AG04450 (cell line): ENCODE data around the gene GZMH. TPM values are rescaled to one million over a fixed set of nuclear protein-coding genes. Genes with fewer than 3 reads are reported as not detected.
"Not testable (repeated sequence)": the region's sequence is repeated elsewhere in the genome, so short reads cannot be mapped to it uniquely, and the experiment has no call there.

Source experiments
- CTCF ChIA-PET: fragments of 300-600, 350-600 bp; formaldehyde crosslinking; extraction: SDS; loops from one replicate; lab custom pipeline; 2022; ENCODE audit warnings: antibody characterized with exemption, inconsistent platforms; lab: Charles Lee
- POLR2A ChIA-PET: fragments of 350-600 bp; formaldehyde crosslinking; extraction: SDS; loops from one replicate; lab custom pipeline; 2021; ENCODE audit warnings: antibody characterized with exemption, inconsistent platforms; lab: Yijun Ruan, JAX
- DNase-seq: peaks from one replicate; pipeline ENCODE4 v3.0.0-alpha.2; 2011; ENCODE audit warnings: low read depth, low spot score
- H3K27ac ChIP-seq: one replicate; pipeline ENCODE4 v1.5.1; 2012; ENCODE audit warnings: low read depth, low read length, control low read depth
- H3K27me3 ChIP-seq: one replicate; pipeline ENCODE4 v1.6.0; 2012; ENCODE audit warnings: low read length; ENCODE audit not compliant: control insufficient read depth, insufficient read depth
- H3K4me3 ChIP-seq: 2 replicates; pipeline ENCODE4 v1.5.1; 2011; ENCODE audit warnings: mild to moderate bottlenecking, low read depth, low read length, control low read depth
- H3K9me3 ChIP-seq: 2 replicates; pipeline ENCODE4 v1.5.1; 2012; ENCODE audit warnings: low read length; ENCODE audit not compliant: control insufficient read depth, insufficient read depth
- polyA plus RNA-seq: library from polyadenylated mRNA; depleted of rRNA; stranded (reverse); fragments of >200 nt; gene quantifications from 2 replicates; pipeline ENCODE4 v1.2.3, GENCODE V29; 2011
- TF ChIP-seq, protein P1 (sequence below): IDR thresholded peaks from 2 replicates; pipeline ENCODE4 v1.5.1; 2011; ENCODE audit warnings: low read depth, low read length, control low read depth, inconsistent platforms

The GZMH gene
- polyA plus RNA-seq, 1 experiment: not detected

DNA sequence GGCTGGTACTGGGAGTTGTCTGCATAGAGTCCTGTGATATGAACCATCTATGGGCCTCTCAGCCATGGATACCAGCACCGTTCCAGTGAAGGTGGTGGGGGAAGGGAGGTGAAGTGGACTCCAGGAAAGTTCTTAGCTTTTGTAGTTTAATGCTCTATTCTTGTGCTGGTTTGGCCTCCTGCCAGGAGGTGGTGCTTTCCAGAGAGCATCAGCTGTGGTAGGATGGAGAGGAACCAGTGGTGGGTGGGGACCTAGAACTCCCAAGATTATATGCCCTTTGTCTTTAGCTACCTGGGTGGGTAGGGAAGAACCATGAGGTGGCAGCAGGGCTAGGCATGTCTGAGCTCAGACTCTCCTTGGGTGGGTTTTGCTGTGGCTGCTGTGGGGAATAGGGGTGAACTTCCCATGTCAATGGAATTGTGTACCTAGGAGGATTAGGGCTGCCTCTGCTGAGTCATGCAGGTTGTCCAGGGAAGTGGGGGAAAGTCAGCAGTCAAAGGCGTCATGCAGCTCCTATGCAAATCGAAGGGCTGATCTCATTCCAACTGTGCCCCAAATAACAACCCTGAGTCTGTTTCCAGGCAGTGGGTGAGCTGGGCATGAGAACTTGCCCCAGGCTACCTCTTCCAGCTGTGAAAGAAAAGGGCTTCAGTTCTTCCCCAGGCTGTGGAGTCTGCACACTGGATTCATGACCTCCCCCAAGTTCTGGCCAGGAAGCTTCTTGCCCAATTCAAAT is 14.2 kb downstream of the GZMH start:
- no peak overlapping the region for H3K27ac ChIP-seq
- no peaks in the 10 kb centered on the region for H3K27me3 ChIP-seq
- no peak for DNase-seq
- ChIA-PET CTCF (no interaction called here), POLR2A (no interaction called here)
- TF ChIP-seq, protein P1, sequence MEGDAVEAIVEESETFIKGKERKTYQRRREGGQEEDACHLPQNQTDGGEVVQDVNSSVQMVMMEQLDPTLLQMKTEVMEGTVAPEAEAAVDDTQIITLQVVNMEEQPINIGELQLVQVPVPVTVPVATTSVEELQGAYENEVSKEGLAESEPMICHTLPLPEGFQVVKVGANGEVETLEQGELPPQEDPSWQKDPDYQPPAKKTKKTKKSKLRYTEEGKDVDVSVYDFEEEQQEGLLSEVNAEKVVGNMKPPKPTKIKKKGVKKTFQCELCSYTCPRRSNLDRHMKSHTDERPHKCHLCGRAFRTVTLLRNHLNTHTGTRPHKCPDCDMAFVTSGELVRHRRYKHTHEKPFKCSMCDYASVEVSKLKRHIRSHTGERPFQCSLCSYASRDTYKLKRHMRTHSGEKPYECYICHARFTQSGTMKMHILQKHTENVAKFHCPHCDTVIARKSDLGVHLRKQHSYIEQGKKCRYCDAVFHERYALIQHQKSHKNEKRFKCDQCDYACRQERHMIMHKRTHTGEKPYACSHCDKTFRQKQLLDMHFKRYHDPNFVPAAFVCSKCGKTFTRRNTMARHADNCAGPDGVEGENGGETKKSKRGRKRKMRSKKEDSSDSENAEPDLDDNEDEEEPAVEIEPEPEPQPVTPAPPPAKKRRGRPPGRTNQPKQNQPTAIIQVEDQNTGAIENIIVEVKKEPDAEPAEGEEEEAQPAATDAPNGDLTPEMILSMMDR: no peak
- peaks cover 4% of the 10 kb centered on the region; the same call in 1 of the 2 replicates for H3K9me3 ChIP-seq
- H3K4me3 ChIP-seq: no peak overlapping the region

DNA sequence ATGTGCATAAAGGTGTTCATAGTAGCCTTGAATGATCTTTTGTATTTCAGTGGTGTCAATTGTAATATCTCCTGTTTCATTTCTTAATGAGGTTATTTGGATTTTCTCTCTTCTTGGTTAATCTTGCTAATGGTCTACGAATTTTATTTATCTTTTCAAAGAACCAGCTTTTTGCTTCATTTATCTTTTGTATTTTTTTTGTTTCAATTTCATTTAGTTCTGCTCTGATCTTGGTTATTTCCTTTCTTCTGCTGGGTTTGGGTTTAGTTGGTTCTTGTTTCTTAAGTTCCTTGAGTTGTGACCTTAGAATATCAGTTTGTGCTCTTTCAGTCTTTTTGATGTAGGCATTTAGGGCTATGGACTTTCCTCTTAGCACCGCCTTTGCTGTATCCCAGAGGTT is 18.5 kb downstream of the GZMH start:
- H3K27me3 ChIP-seq, DNase-seq, POLR2A ChIA-PET, H3K27ac ChIP-seq, H3K9me3 ChIP-seq, H3K4me3 ChIP-seq, CTCF ChIA-PET: not testable (repeated sequence)

DNA sequence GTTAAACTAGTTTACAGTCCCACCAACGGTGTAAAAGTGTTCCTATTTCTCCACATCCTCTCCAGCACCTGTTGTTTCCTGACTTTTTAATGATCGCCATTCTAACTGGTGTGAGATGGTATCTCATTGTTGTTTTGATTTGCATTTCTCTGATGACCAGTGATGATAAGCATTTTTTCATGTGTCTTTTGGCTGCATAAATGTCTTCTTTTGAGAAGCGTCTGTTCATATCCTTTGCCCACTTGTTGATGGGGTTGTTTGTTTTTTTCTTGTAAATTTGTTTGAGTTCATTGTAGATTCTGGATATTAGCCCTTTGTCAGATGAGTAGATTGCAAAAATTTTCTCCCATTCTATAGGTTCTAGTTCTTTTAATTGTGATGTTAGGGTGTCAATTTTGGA is 25.1 kb downstream of the GZMH start:
- POLR2A ChIA-PET, H3K27ac ChIP-seq, H3K27me3 ChIP-seq, CTCF ChIA-PET, H3K9me3 ChIP-seq, H3K4me3 ChIP-seq, DNase-seq: not testable (repeated sequence)

DNA sequence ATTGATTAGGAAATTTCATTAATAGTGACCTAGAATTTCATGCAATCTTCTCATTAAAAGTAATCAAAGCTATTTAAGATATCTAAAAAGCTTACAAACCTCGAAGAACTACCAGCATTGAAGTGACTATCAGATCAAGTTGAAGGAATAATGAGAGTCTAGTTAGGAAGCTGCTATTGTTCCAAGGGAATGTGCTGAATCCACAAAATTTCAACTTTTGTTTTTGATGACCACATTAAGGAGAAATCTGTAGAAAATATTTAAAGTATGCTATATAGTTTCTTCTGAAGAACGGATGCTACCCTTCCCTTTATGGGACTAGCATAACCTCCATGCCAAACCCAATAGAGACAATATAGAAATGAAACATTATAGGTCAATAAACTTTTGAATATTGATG is 30.9 kb downstream of the GZMH start:
- no peak for DNase-seq
- Histone ChIP-seq H3K9me3 (peaks cover 9% of the 10 kb centered on the region; the same call in 1 of the 2 replicates), H3K27ac (no peak overlapping the region), H3K27me3 (no peaks in the 10 kb centered on the region), H3K4me3 (no peak overlapping the region)
- POLR2A ChIA-PET: no interaction called here
- CTCF ChIA-PET: no interaction called here
- TF ChIP-seq, protein P1: no peak

DNA sequence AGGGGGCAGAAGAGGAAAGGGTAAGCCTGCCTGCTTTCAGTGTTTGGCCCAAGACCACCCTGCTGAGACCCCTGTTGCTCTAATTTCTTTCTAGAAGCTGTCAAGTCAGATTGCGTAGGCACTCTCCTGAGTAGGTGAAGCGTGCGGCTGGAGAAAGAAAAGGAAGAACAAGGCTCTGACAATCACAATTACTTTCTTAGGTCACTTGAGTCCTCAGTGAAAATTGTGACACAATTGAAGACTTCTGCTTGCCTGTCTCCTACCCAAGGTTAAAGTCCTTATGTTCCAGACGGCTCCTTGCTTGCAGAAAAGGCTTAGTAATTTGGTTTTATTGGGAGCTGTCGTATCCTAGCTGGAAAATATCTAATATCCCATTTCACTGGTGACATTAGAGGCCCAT is 32.7 kb downstream of the GZMH start:
- TF ChIP-seq, protein P1: no peak
- no peak overlapping the region for H3K4me3 ChIP-seq
- H3K27ac ChIP-seq: no peak overlapping the region
- ChIA-PET CTCF (no interaction called here), POLR2A (no interaction called here)
- peaks cover 9% of the 10 kb centered on the region; the same call in 1 of the 2 replicates for H3K9me3 ChIP-seq
- H3K27me3 ChIP-seq: no peaks in the 10 kb centered on the region
- no peak for DNase-seq

DNA sequence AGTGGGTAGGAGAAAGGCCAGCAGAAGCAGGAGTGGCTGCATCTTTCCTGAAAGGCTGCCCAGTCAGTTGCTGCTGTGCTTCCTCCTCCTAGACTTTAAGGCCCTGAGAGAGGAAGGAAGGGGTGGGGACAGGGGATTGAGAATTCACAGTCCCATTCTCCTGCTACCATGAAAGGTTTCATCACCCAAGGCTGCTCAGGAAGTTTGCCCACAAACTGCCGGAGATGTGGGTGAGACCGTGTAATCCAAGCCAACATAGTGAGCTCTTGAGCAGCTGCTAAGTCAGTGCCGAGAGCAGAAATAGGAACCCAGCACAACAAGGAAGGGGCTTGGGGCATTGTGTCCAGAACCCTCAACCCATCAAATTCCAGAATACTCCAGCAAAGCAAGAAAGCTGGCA is 33.3 kb downstream of the GZMH start, which contains the start of gene CTSG:
Gene CTSG (minus strand): TSS at position 69 of the 400 bp plus-strand sequence. CDS start 27 bp downstream, at position 42.
- no peak for DNase-seq
- TF ChIP-seq, protein P1: no peak
- POLR2A ChIA-PET: no interaction called here

More for the DNA sequence above, 33.3 kb downstream of the GZMH start, which contains the start of gene CTSG:
- Histone ChIP-seq H3K9me3 (peaks cover 9% of the 10 kb centered on the region; the same call in 1 of the 2 replicates), H3K27ac (no peak within 1 kb of the TSS), H3K4me3 (no peak within 1 kb of the TSS), H3K27me3 (no peaks in the 10 kb centered on the region)
- CTCF ChIA-PET: no interaction called here
